Measurements from ENCODE around the gene SYNPO.

GRCh38 chr5:150651924-150652671, 11.6 kb downstream of the SYNPO start:
- TF ChIP-seq, protein P1, sequence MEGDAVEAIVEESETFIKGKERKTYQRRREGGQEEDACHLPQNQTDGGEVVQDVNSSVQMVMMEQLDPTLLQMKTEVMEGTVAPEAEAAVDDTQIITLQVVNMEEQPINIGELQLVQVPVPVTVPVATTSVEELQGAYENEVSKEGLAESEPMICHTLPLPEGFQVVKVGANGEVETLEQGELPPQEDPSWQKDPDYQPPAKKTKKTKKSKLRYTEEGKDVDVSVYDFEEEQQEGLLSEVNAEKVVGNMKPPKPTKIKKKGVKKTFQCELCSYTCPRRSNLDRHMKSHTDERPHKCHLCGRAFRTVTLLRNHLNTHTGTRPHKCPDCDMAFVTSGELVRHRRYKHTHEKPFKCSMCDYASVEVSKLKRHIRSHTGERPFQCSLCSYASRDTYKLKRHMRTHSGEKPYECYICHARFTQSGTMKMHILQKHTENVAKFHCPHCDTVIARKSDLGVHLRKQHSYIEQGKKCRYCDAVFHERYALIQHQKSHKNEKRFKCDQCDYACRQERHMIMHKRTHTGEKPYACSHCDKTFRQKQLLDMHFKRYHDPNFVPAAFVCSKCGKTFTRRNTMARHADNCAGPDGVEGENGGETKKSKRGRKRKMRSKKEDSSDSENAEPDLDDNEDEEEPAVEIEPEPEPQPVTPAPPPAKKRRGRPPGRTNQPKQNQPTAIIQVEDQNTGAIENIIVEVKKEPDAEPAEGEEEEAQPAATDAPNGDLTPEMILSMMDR (IDR thresholded peaks at IDR 0.05; ENCODE audit: poor library complexity): no peak
- no peak for TF ChIP-seq EZH2 (IDR thresholded peaks at IDR 0.05; ENCODE audit: borderline replicate concordance)
- TF ChIP-seq EZH2phosphoT487 (IDR thresholded peaks at IDR 0.05; ENCODE audit: low read depth, severe bottlenecking, unreplicated experiment): no peak

Data from hepatocyte (in vitro differentiated cells).